CD14-positive monocyte (primary cell): Measurements from ENCODE around the gene WDR7. TPM values are rescaled to one million over a fixed set of nuclear protein-coding genes. Genes with fewer than 3 reads are reported as not detected.

Source experiments
- DNase-seq, 3 donors: peaks; one replicate each; pipeline ENCODE4 v3.0.0-alpha.2; 2011 to 2022
- H2AFZ ChIP-seq: 2 replicates; pipeline ENCODE4 v1.6.0; 2012; ENCODE audit warnings: mild to moderate bottlenecking, low read depth, low read length, inconsistent platforms; ENCODE audit not compliant: insufficient read depth, poor library complexity, severe bottlenecking
- H3K27ac ChIP-seq, 2 donors: 1 replicate in 1 of 2; 2 replicates in 1 of 2; pipeline ENCODE4 v1.5.1; 2012 to 2013; ENCODE audit warnings: low read length in 2 of 2, control low read depth in 1 of 2, inconsistent platforms in 1 of 2, low read depth in 1 of 2, mild to moderate bottlenecking in 1 of 2
- H3K27me3 ChIP-seq, 2 donors: one replicate each; pipeline versions ENCODE4 v1.6.0 to v1.6.1; 2011 to 2013; ENCODE audit warnings: low read length in 2 of 2; ENCODE audit not compliant: control insufficient read depth in 2 of 2, insufficient read depth in 2 of 2
- H3K36me3 ChIP-seq, 2 donors: replicated peaks in 1 of 2; 1 replicate in 1 of 2; 2 replicates in 1 of 2; pipeline versions ENCODE4 v1.5.1 to v1.6.1; 2012 to 2013; ENCODE audit warnings: low read length in 2 of 2, control low read depth in 1 of 2, inconsistent platforms in 1 of 2, mild to moderate bottlenecking in 1 of 2; ENCODE audit not compliant: insufficient read depth in 2 of 2, control insufficient read depth in 1 of 2
- H3K4me1 ChIP-seq, 2 donors: 1 replicate in 1 of 2; 2 replicates in 1 of 2; pipeline versions ENCODE4 v1.5.1 to v1.6.1; 2012 to 2013; ENCODE audit warnings: low read length in 2 of 2, control low read depth in 1 of 2, inconsistent platforms in 1 of 2, mild to moderate bottlenecking in 1 of 2, moderate library complexity in 1 of 2; ENCODE audit not compliant: insufficient read depth in 2 of 2, control insufficient read depth in 1 of 2
- H3K4me2 ChIP-seq: replicated peaks from 2 replicates; pipeline ENCODE3; 2012; ENCODE audit warnings: low read length, moderate library complexity, mild to moderate bottlenecking; ENCODE audit not compliant: poor library complexity, severe bottlenecking; ENCODE audit errors: extremely low read depth
- H3K4me3 ChIP-seq, 3 experiments: fragments of 200-600 bp in 1 of 3; sonication (generic) in 1 of 3; replicated peaks in 1 of 3; 1 replicate in 2 of 3; 2 replicates in 1 of 3; pipeline ENCODE4 v1.5.1; 2011 to 2013; ENCODE audit warnings: low read length in 3 of 3, mild to moderate bottlenecking in 3 of 3, control low read depth in 2 of 3, low read depth in 2 of 3, inconsistent platforms in 1 of 3, moderate library complexity in 1 of 3
- H3K79me2 ChIP-seq: 2 replicates; pipeline ENCODE4 v1.6.0; 2012; ENCODE audit warnings: mild to moderate bottlenecking, control low read depth, inconsistent platforms, low read length, moderate library complexity; ENCODE audit not compliant: insufficient read depth
- H3K9ac ChIP-seq: 2 replicates; pipeline ENCODE4 v1.6.0; 2017; ENCODE audit warnings: low read length, mild to moderate bottlenecking; ENCODE audit not compliant: insufficient read depth, poor library complexity, severe bottlenecking
- H3K9me3 ChIP-seq, 2 donors: replicated peaks in 1 of 2; 1 replicate in 1 of 2; 2 replicates in 1 of 2; pipeline versions ENCODE4 v1.5.1 to v1.6.1; 2012 to 2013; ENCODE audit warnings: low read length in 2 of 2, control low read depth in 1 of 2; ENCODE audit not compliant: control insufficient read depth in 1 of 2, insufficient read depth in 1 of 2
- H4K20me1 ChIP-seq: 2 replicates; pipeline ENCODE4 v1.6.0; 2012; ENCODE audit warnings: mild to moderate bottlenecking, low read length, control low read depth, moderate library complexity; ENCODE audit not compliant: insufficient read depth
- H3K27ac Mint-ChIP-seq, 7 donors: one replicate each; pipeline ENCODE4 v1.8.0; 2020; ENCODE audit warnings: mild to moderate bottlenecking in 7 of 7, mixed read lengths in 7 of 7, moderate library complexity in 6 of 7, inconsistent platforms in 2 of 7
- H3K27me3 Mint-ChIP-seq, 3 donors: one replicate each; pipeline ENCODE4 v1.8.0; 2021 to 2022; ENCODE audit warnings: low read depth in 3 of 3, mild to moderate bottlenecking in 3 of 3, mixed read lengths in 3 of 3, moderate library complexity in 3 of 3, inconsistent platforms in 1 of 3
- H3K36me3 Mint-ChIP-seq, 2 donors: one replicate each; pipeline ENCODE4 v1.8.0; 2020; ENCODE audit warnings: mixed read lengths in 2 of 2, inconsistent platforms in 1 of 2, mild to moderate bottlenecking in 1 of 2
- H3K4me1 Mint-ChIP-seq: one replicate; pipeline ENCODE4 v1.8.0; 2020; ENCODE audit warnings: mild to moderate bottlenecking, mixed read lengths
- H3K4me3 Mint-ChIP-seq, 2 donors: one replicate each; pipeline ENCODE4 v1.8.0; 2020; ENCODE audit warnings: mild to moderate bottlenecking in 2 of 2, mixed read lengths in 2 of 2, moderate library complexity in 1 of 2
- H3K9me3 Mint-ChIP-seq, 7 donors: one replicate each; pipeline ENCODE4 v1.8.0; 2020 to 2022; ENCODE audit warnings: mixed read lengths in 7 of 7, mild to moderate bottlenecking in 6 of 7, moderate library complexity in 6 of 7, inconsistent platforms in 2 of 7
- WGBS: methylation state at CpG from one replicate; pipeline ENCODE4 v1.1.5; 2013; ENCODE audit warnings: missing lambda C conversion rate; ENCODE audit not compliant: insufficient coverage; 5-methylcytosine and 5-hydroxymethylcytosine counted together
- intact Hi-C, 2 donors: fragments of 100-400 bp; cut with micrococcal nuclease; formaldehyde crosslinking; loops; one replicate each; pipeline versions ENCODE4 v1.15.0 to v1.15.1; 2023
- polyA plus RNA-seq, 3 donors: library from polyadenylated mRNA; depleted of rRNA in 1 of 3; unstranded in 2 of 3; stranded (reverse) in 1 of 3; fragments of 300-500 nt in 2 of 3; fragments of >200 nt in 1 of 3; fragmentation: Illumina TruSeq in 2 of 3; gene quantifications; 1 replicate in 2 of 3; 2 replicates in 1 of 3; pipeline ENCODE4 v1.2.3, GENCODE V29; 2012 to 2021
- TF ChIP-seq, protein P1 (sequence below): fragments of 200-600 bp; IDR thresholded peaks from one replicate; pipeline ENCODE4 v1.8.0; 2022; ENCODE audit warnings: antibody characterized with exemption, mild to moderate bottlenecking

The WDR7 gene
- polyA plus RNA-seq, 3 donors: 9.1 to 23.6 (median 9.5) TPM

DNA sequence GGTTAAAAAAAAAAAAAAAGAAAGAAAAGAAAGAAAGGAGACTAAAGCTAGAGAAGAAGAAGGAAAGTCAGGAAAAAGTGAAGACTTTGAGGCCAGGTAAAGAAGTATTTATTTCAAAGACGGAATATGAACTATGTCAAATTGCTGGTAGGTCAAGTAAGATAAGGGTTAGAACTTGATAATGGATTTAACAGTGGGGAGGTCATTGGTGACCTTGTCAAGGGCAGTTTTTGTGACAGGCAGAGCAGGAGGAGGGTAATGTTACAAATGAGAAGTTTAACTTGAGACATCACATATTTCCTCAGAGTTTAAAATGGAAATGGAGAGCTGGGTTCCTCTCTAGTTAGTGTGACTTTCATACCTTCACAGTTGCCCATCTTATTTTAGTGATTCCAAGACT lies 9.5 kb downstream of the WDR7 start:
- H3K27me3 Mint-ChIP-seq: no peaks in the 10 kb centered on the region
- peaks cover 0 to 6% (median 0%) of the 10 kb centered on the region in 7 donors for H3K9me3 Mint-ChIP-seq
- WGBS: 100% methylated on average over 1 of the region's 1 CpG
- Histone ChIP-seq H3K4me3 (no peak overlapping the region), H3K27me3 (no peaks in the 10 kb centered on the region), H3K4me2 (no peak overlapping the region), H3K4me1 (peaks cover 5 to 8% of the 10 kb centered on the region in 2 donors), H3K79me2 (peaks cover 95% of the 10 kb centered on the region), H2AFZ (no peak overlapping the region), H3K9ac (no peak overlapping the region), H3K27ac (no peak overlapping the region), H3K9me3 (no peaks in the 10 kb centered on the region), H4K20me1 (peaks cover 34% of the 10 kb centered on the region), H3K36me3 (no peaks in the 10 kb centered on the region)
- H3K27ac Mint-ChIP-seq: no peak overlapping the region
- no peak overlapping the region for H3K4me3 Mint-ChIP-seq
- intact Hi-C loops: no loop called here
- TF ChIP-seq, protein P1, sequence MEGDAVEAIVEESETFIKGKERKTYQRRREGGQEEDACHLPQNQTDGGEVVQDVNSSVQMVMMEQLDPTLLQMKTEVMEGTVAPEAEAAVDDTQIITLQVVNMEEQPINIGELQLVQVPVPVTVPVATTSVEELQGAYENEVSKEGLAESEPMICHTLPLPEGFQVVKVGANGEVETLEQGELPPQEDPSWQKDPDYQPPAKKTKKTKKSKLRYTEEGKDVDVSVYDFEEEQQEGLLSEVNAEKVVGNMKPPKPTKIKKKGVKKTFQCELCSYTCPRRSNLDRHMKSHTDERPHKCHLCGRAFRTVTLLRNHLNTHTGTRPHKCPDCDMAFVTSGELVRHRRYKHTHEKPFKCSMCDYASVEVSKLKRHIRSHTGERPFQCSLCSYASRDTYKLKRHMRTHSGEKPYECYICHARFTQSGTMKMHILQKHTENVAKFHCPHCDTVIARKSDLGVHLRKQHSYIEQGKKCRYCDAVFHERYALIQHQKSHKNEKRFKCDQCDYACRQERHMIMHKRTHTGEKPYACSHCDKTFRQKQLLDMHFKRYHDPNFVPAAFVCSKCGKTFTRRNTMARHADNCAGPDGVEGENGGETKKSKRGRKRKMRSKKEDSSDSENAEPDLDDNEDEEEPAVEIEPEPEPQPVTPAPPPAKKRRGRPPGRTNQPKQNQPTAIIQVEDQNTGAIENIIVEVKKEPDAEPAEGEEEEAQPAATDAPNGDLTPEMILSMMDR: no peak
- peaks cover 27% of the 10 kb centered on the region for H3K4me1 Mint-ChIP-seq
- DNase-seq: no peak
- H3K36me3 Mint-ChIP-seq: peaks cover 13 to 16% of the 10 kb centered on the region in 2 donors

DNA sequence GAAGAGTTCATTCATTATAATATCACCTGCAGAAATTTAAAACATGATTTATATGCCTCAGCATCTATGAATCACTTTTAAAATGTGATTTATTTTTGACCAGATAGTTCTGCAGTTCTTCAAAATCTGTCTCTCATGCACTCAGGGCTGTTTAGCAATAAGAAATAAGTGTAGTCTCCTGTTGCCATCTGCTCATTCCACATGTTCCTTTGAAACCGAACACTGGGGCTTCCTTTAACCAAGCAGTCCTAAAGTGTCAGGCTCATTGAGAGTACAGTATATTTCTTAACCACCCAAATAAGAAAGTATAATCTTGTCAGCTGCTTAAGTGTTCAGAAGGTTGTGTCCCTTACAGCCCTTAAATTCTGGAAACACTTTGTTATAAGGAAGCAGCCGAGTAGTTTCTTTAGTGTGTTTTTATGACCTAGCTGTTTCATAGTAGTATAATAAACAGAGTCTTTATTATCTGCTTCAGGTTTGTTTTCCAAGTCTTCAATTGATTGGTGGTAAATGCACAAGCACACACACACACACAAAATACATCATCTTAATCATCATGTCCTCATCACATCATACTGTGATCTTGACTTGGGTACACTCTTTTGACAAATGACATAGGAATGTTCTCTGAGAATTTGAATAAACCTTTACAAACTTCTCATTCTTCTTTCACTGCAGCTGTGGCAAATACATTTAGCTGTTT lies 10.4 kb downstream of the WDR7 start:
- H3K4me3 ChIP-seq: no peak overlapping the region
- Mint-ChIP-seq H3K27me3 (no peaks in the 10 kb centered on the region), H3K9me3 (peaks cover 0 to 6% (median 0%) of the 10 kb centered on the region in 7 donors), H3K36me3 (peaks cover 13 to 16% of the 10 kb centered on the region in 2 donors), H3K4me3 (no peak overlapping the region), H3K4me1 (peaks cover 23% of the 10 kb centered on the region), H3K27ac (peak overlapping the region in 1 of 7 donors; percentile 25)
- no peak overlapping the region for H3K4me2 ChIP-seq
- H3K79me2 ChIP-seq: peaks cover 95% of the 10 kb centered on the region
- H3K9ac ChIP-seq: no peak overlapping the region
- TF ChIP-seq, protein P1: no peak
- no peak for DNase-seq
- H2AFZ ChIP-seq: no peak overlapping the region
- intact Hi-C loops: no loop called here
- H3K27ac ChIP-seq: no peak overlapping the region
- H4K20me1 ChIP-seq: peaks cover 42% of the 10 kb centered on the region
- H3K27me3 ChIP-seq: no peaks in the 10 kb centered on the region
- H3K4me1 ChIP-seq: peaks cover 0 to 2% of the 10 kb centered on the region in 2 donors
- no peaks in the 10 kb centered on the region for H3K36me3 ChIP-seq
- WGBS: no CpG with 5 or more reads among the region's 2 CpGs
- H3K9me3 ChIP-seq: no peaks in the 10 kb centered on the region
